A673 (cell line): ENCODE data around the gene C12orf56. TPM values are rescaled to one million over a fixed set of nuclear protein-coding genes. Genes with fewer than 3 reads are reported as not detected.
"Not testable (repeated sequence)": the region's sequence is repeated elsewhere in the genome, so short reads cannot be mapped to it uniquely, and the experiment has no call there.

Experiments
- BruUV-seq: library from RNA; stranded (reverse); fragments of 400-500 nt; replicated peaks from 2 replicates; lab custom pipeline; 2021; lab: Mats Ljungman, UMichigan
- CTCF ChIA-PET: fragments of 300-600 bp; sonication (Branson Sonifier 250); formaldehyde crosslinking; loops from one replicate; lab custom pipeline; 2022; ENCODE audit warnings: antibody characterized with exemption; lab: Charles Lee
- POLR2A ChIA-PET: fragments of 300-600 bp; sonication (Branson Sonifier 250); formaldehyde crosslinking; loops from one replicate; lab custom pipeline; 2022; ENCODE audit warnings: antibody characterized with exemption; ENCODE audit not compliant: low non-redundant PET; lab: Charles Lee
- DNase-seq: peaks from one replicate; pipeline ENCODE4 v3.0.0-alpha.2; 2015; ENCODE audit warnings: low spot score
- H3K27ac ChIP-seq: fragments of 200-600 bp; sonication (generic); 2 replicates; pipeline ENCODE4 v1.5.1; 2016; ENCODE audit warnings: mixed run types, low read depth, mild to moderate bottlenecking, mixed read lengths, antibody characterized with exemption, low read length; ENCODE audit not compliant: poor library complexity, severe bottlenecking
- H3K27me3 ChIP-seq: fragments of 200-600 bp; sonication (generic); replicated peaks from 2 replicates; pipeline ENCODE4 v1.6.1; 2017; ENCODE audit warnings: mixed run types, low read depth, mild to moderate bottlenecking, mixed read lengths, antibody characterized with exemption, low read length; ENCODE audit not compliant: insufficient read depth, poor library complexity
- H3K36me3 ChIP-seq: fragments of 200-600 bp; sonication (generic); 2 replicates; pipeline ENCODE4 v1.6.1; 2016; ENCODE audit warnings: mixed run types, mild to moderate bottlenecking, mixed read lengths, antibody characterized with exemption, low read length; ENCODE audit not compliant: insufficient read depth, poor library complexity, severe bottlenecking
- H3K4me1 ChIP-seq: fragments of 200-600 bp; sonication (generic); 2 replicates; pipeline ENCODE4 v1.6.1; 2017; ENCODE audit warnings: mixed run types, mild to moderate bottlenecking, mixed read lengths, antibody characterized with exemption, low read length; ENCODE audit not compliant: insufficient read depth, poor library complexity, severe bottlenecking
- H3K4me3 ChIP-seq: fragments of 200-600 bp; sonication (generic); 2 replicates; pipeline ENCODE4 v1.5.1; 2016; ENCODE audit warnings: low read depth, mixed run types, mild to moderate bottlenecking, mixed read lengths, low read length; ENCODE audit not compliant: poor library complexity, severe bottlenecking
- H3K9me3 ChIP-seq: fragments of 200-600 bp; sonication (generic); 2 replicates; pipeline ENCODE4 v1.6.1; 2016; ENCODE audit warnings: mixed run types, low read depth, mild to moderate bottlenecking, mixed read lengths, antibody characterized with exemption, low read length; ENCODE audit not compliant: poor library complexity, severe bottlenecking
- CTCF ChIP-seq: fragments of 300-800, 200-600 bp; sonication (generic); conservative IDR thresholded peaks from 2 replicates; pipeline ENCODE4 v1.5.1; 2017; ENCODE audit warnings: low read depth, mild to moderate bottlenecking, antibody characterized with exemption, low read length, moderate library complexity, mixed read lengths
- EZH2 ChIP-seq: fragments of 200-600 bp; sonication (generic); IDR thresholded peaks from 2 replicates; pipeline ENCODE4 v1.6.1; 2017; ENCODE audit warnings: borderline replicate concordance, low read depth, mild to moderate bottlenecking, mixed read lengths, antibody characterized with exemption, low read length; ENCODE audit not compliant: poor library complexity, severe bottlenecking
- intact Hi-C: fragments of 100-400 bp; cut with micrococcal nuclease; formaldehyde crosslinking; loops from one replicate; pipeline ENCODE4 v1.10.0; 2022; ENCODE audit not compliant: unreplicated experiment
- total RNA-seq: library from RNA; stranded (reverse); gene quantifications from 2 replicates; pipeline ENCODE4 v1.2.3, GENCODE V29; 2021

The C12orf56 gene
- total RNA-seq, 1 experiment from 2014 or later = not detected

- ChIA-PET POLR2A (no interaction called here), CTCF (no interaction called here)
- H3K27me3 ChIP-seq = no peaks in the 10 kb centered on the region
- intact Hi-C loops = no loop called here
- TF ChIP-seq CTCF = no peak
- no peak for TF ChIP-seq EZH2
- H3K4me3 ChIP-seq = no peak overlapping the region
- no peaks in the 10 kb centered on the region for H3K36me3 ChIP-seq
- BruUV-seq = no TSS peak
- H3K4me1 ChIP-seq = no peaks in the 10 kb centered on the region
- no peak for DNase-seq
- H3K27ac ChIP-seq = no peak overlapping the region
- H3K9me3 ChIP-seq = no peaks in the 10 kb centered on the region
Measured at GRCh38 chr12:64383675-64384074, 6.9 kb downstream of the C12orf56 start.

- no peaks in the 10 kb centered on the region for H3K27me3 ChIP-seq
- CTCF ChIA-PET = no interaction called here
- H3K4me1 ChIP-seq = no peaks in the 10 kb centered on the region
- H3K4me3 ChIP-seq = no peak overlapping the region
- no peaks in the 10 kb centered on the region for H3K9me3 ChIP-seq
- TF ChIP-seq CTCF (no peak), EZH2 (no peak)
- BruUV-seq = no TSS peak
- intact Hi-C loops = no loop called here
- POLR2A ChIA-PET = no interaction called here
- H3K36me3 ChIP-seq = no peaks in the 10 kb centered on the region
- H3K27ac ChIP-seq = no peak overlapping the region
- DNase-seq = no peak
Measured at GRCh38 chr12:64362721-64363305, 27.7 kb downstream of the C12orf56 start.

GRCh38 chr12:64361173-64361572, 29.4 kb downstream of the C12orf56 start:
- intact Hi-C loops, H3K36me3 ChIP-seq, CTCF ChIA-PET, H3K9me3 ChIP-seq, H3K27ac ChIP-seq, POLR2A ChIA-PET, H3K4me3 ChIP-seq, H3K27me3 ChIP-seq, H3K4me1 ChIP-seq, BruUV-seq, DNase-seq: not testable (repeated sequence)

- POLR2A ChIA-PET, H3K4me1 ChIP-seq, H3K9me3 ChIP-seq, H3K27me3 ChIP-seq, CTCF ChIA-PET, H3K27ac ChIP-seq, DNase-seq, H3K4me3 ChIP-seq, intact Hi-C loops, BruUV-seq, H3K36me3 ChIP-seq: not testable (repeated sequence)
Measured at GRCh38 chr12:64356209-64356608, 34.3 kb downstream of the C12orf56 start.
